Measurements from ENCODE around the gene RPL22L1. TPM values are rescaled to one million over a fixed set of nuclear protein-coding genes. Genes with fewer than 3 reads are reported as not detected.

The RPL22L1 gene
- polyA plus RNA-seq, 2 of the 4 experiments (the other 2 are of a cell fraction), result 258 to 309 TPM

DNA sequence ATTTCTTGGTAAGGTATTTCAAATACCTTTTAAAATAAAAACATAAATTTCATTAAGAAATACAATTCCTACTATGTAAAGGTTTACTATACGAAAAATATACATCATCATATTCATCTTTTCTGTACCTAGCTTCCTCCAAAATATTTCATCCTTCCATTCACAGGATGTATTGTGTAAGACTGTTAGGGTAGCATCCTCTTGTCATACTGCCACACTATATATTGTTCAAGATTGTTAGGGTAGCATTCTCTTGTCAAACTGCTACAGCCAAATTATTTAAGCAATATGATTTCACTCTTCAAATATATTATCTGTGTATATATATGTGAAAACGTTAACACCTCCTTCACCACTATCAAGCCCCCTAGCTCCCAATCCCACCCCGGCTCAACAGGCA lies 3.5 kb downstream of the RPL22L1 start (continued):
- no peak for TF ChIP-seq KDM1A (IDR thresholded peaks at IDR 0.05; ENCODE audit: low read depth)

DNA sequence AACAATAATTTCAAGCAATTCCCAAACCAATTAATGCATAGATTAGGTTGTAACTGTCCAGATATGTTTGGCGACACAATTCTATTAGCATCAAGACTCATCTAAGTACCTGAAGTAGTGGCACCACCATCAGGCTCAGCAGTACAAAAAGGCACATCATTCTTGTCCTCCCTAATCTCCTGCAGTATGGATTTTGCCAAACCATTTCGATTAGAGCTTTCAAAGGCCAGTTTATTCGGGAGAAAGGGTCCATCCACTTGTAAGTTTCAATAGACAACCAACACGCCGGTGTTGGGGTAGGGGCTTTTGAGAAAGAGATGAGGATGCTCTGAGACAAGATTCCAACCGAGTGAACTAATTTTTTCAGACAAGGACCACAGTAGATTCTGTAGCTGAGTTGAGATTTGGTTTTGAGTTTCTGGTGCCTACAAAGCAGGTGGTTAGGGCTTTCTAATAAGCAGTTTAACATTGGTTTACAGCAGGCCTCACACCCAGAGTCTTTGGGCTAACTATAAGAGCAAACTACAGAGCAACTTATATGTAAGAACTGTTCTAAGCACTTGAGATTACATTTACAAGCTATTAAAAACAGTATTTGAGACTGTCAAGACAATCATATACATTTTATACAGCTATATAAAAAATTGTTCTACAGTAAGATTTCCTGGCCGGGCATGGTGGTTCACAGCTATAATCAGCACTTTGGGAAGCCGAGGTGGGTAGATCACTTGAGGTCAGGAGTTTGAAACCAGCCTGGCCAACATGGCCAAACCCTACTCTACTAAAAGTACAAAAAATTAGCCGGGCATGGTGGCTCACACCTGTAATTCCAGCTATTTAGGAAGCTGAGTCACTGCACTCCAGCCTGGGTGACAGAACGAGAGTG lies 4.5 kb downstream of the RPL22L1 start:
- ChIA-PET POLR2A (interaction anchor here (0.5 kb wide), 1 partner anchor 457 kb away, joined by 5 read pairs; no protein-coding TSS in a partner anchor), CTCF (no interaction called here)
- no peak overlapping the region for H3K27ac ChIP-seq
- 84% methylated on average over 10 of the region's 10 CpGs for WGBS (ENCODE audit: missing lambda C conversion rate)
- DNase-seq (ENCODE audit: low read depth in 1 of 2, low spot score in 1 of 2) (peak in 1 of 2 experiments; percentile 6), ATAC-seq (peak; percentile 20 to 26; a peak in 3 of 6 replicates), FAIRE-seq (no peak)
- H3K4me3 ChIP-seq, result no peak overlapping the region
- no peak overlapping the region for H3K4me2 ChIP-seq
- peaks cover 14% of the 10 kb centered on the region; the same call in 2 of the 3 replicates for H3K4me1 ChIP-seq
- H3K9me3 ChIP-seq, result no peaks in the 10 kb centered on the region
- TF ChIP-seq SREBF2 (IDR thresholded peaks at IDR 0.05) (no peak), HOXB13 (CRISPR knock-in tag; IDR thresholded peaks at IDR 0.05; ENCODE audit: low read depth) (no peak), MYC (IDR thresholded peaks at IDR 0.05; ENCODE audit: borderline replicate concordance, low read length) (no peak), HOXA7 (CRISPR knock-in tag; IDR thresholded peaks at IDR 0.05) (peak; percentile 93), MAZ (IDR thresholded peaks at IDR 0.05; ENCODE audit: borderline replicate concordance, low read depth, low read length) (no peak), NFE2L2 (conservative IDR thresholded peaks at IDR 0.05; ENCODE audit: low read length) (no peak), GATA3 (IDR thresholded peaks at IDR 0.05; ENCODE audit: borderline replicate concordance) (no peak; the same call in 1 of the 2 replicates), TFCP2L1 (CRISPR knock-in tag; IDR thresholded peaks at IDR 0.05) (peak; percentile 87), FOSB (CRISPR knock-in tag; IDR thresholded peaks at IDR 0.05) (peak; percentile 96), FOSL2 (IDR thresholded peaks at IDR 0.05) (no peak), FOSL2 (CRISPR knock-in tag; IDR thresholded peaks at IDR 0.05) (no peak), RFX5 (IDR thresholded peaks at IDR 0.05) (no peak), CBX2 (IDR thresholded peaks at IDR 0.05; ENCODE audit: borderline replicate concordance, low read depth) (no peak), ZSCAN20 (CRISPR knock-in tag; IDR thresholded peaks at IDR 0.05) (no peak), HDAC2 (IDR thresholded peaks at IDR 0.05) (no peak), JUNB (IDR thresholded peaks at IDR 0.05) (no peak), FOXS1 (CRISPR knock-in tag; IDR thresholded peaks at IDR 0.05) (no peak), ESRRA (IDR thresholded peaks at IDR 0.05; ENCODE audit: borderline replicate concordance, low read length) (no peak), POLR2AphosphoS2 (conservative IDR thresholded peaks at IDR 0.05; ENCODE audit: low read length) (peak; percentile 86), RCOR1 (IDR thresholded peaks at IDR 0.05; ENCODE audit: low read depth, low read length) (no peak), CHD2 (IDR thresholded peaks at IDR 0.05; ENCODE audit: low read length, partially characterized antibody) (peak; percentile 27), HOXB5 (CRISPR knock-in tag; IDR thresholded peaks at IDR 0.05) (peak; percentile 21; the same call in 1 of the 2 replicates), HEYL (CRISPR knock-in tag; IDR thresholded peaks at IDR 0.05) (no peak), RARB (CRISPR knock-in tag; IDR thresholded peaks at IDR 0.05) (peak; percentile 86), POLR2A (IDR thresholded peaks at IDR 0.05; ENCODE audit: low read length) (no peak), TP53 (CRISPR knock-in tag; IDR thresholded peaks at IDR 0.05) (peak; percentile 82; the same call in 1 of the 2 replicates), ZC3H11A (IDR thresholded peaks at IDR 0.05) (no peak), CEBPB (IDR thresholded peaks at IDR 0.05) (no peak), ZFP36 (IDR thresholded peaks at IDR 0.05; ENCODE audit: borderline replicate concordance, partially characterized antibody) (no peak)
- TF ChIP-seq, protein P1, sequence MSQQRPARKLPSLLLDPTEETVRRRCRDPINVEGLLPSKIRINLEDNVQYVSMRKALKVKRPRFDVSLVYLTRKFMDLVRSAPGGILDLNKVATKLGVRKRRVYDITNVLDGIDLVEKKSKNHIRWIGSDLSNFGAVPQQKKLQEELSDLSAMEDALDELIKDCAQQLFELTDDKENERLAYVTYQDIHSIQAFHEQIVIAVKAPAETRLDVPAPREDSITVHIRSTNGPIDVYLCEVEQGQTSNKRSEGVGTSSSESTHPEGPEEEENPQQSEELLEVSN (IDR thresholded peaks at IDR 0.05; ENCODE audit: borderline replicate concordance, low read depth), result no peak
- TF ChIP-seq, protein P2, sequence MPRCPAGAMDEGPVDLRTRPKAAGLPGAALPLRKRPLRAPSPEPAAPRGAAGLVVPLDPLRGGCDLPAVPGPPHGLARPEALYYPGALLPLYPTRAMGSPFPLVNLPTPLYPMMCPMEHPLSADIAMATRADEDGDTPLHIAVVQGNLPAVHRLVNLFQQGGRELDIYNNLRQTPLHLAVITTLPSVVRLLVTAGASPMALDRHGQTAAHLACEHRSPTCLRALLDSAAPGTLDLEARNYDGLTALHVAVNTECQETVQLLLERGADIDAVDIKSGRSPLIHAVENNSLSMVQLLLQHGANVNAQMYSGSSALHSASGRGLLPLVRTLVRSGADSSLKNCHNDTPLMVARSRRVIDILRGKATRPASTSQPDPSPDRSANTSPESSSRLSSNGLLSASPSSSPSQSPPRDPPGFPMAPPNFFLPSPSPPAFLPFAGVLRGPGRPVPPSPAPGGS (IDR thresholded peaks at IDR 0.05), result peak; percentile 23; the same call in 1 of the 3 replicates
- TF ChIP-seq, protein P3, sequence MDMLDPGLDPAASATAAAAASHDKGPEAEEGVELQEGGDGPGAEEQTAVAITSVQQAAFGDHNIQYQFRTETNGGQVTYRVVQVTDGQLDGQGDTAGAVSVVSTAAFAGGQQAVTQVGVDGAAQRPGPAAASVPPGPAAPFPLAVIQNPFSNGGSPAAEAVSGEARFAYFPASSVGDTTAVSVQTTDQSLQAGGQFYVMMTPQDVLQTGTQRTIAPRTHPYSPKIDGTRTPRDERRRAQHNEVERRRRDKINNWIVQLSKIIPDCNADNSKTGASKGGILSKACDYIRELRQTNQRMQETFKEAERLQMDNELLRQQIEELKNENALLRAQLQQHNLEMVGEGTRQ (IDR thresholded peaks at IDR 0.05), result no peak
- TF ChIP-seq, protein P4, sequence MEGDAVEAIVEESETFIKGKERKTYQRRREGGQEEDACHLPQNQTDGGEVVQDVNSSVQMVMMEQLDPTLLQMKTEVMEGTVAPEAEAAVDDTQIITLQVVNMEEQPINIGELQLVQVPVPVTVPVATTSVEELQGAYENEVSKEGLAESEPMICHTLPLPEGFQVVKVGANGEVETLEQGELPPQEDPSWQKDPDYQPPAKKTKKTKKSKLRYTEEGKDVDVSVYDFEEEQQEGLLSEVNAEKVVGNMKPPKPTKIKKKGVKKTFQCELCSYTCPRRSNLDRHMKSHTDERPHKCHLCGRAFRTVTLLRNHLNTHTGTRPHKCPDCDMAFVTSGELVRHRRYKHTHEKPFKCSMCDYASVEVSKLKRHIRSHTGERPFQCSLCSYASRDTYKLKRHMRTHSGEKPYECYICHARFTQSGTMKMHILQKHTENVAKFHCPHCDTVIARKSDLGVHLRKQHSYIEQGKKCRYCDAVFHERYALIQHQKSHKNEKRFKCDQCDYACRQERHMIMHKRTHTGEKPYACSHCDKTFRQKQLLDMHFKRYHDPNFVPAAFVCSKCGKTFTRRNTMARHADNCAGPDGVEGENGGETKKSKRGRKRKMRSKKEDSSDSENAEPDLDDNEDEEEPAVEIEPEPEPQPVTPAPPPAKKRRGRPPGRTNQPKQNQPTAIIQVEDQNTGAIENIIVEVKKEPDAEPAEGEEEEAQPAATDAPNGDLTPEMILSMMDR (IDR thresholded peaks at IDR 0.05), result no peak
- TF ChIP-seq, protein P5, sequence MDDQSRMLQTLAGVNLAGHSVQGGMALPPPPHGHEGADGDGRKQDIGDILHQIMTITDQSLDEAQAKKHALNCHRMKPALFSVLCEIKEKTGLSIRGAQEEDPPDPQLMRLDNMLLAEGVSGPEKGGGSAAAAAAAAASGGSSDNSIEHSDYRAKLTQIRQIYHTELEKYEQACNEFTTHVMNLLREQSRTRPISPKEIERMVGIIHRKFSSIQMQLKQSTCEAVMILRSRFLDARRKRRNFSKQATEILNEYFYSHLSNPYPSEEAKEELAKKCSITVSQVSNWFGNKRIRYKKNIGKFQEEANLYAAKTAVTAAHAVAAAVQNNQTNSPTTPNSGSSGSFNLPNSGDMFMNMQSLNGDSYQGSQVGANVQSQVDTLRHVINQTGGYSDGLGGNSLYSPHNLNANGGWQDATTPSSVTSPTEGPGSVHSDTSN (IDR thresholded peaks at IDR 0.05), result peak; percentile 10; the same call in 1 of the 2 replicates
- TF ChIP-seq, protein P6, sequence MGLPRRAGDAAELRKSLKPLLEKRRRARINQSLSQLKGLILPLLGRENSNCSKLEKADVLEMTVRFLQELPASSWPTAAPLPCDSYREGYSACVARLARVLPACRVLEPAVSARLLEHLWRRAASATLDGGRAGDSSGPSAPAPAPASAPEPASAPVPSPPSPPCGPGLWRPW (IDR thresholded peaks at IDR 0.05), result no peak

Data from A549 (cell line).